H9 (cell line): Measurements from ENCODE around the gene GAL3ST3. TPM values are rescaled to one million over a fixed set of nuclear protein-coding genes. Genes with fewer than 3 reads are reported as not detected.
A peak's percentile ranks its signal among the peaks of the same experiment; 100 is the strongest.

ENCODE experiments used
- DNase-seq: peaks from one replicate; pipeline ENCODE4 v3.0.0-alpha.2; 2017
- H2AFZ ChIP-seq: one replicate; pipeline ENCODE4 v1.6.1; 2013; ENCODE audit warnings: mild to moderate bottlenecking, low read length, control low read depth, moderate library complexity
- H2AK5ac ChIP-seq: 2 replicates; pipeline ENCODE4 v1.6.1; 2013; ENCODE audit warnings: low read length, control low read depth, mixed read lengths; ENCODE audit not compliant: insufficient read length
- H2BK120ac ChIP-seq: one replicate; pipeline ENCODE4 v1.6.1; 2013; ENCODE audit warnings: low read depth, mild to moderate bottlenecking, low read length, control low read depth, inconsistent platforms; ENCODE audit not compliant: poor library complexity, severe bottlenecking
- H2BK12ac ChIP-seq: 2 replicates; pipeline ENCODE4 v1.6.1; 2013; ENCODE audit warnings: low read length, control low read depth, mixed read lengths, low read depth; ENCODE audit not compliant: insufficient read length
- H2BK15ac ChIP-seq: 2 replicates; pipeline ENCODE4 v1.6.1; 2013; ENCODE audit warnings: low read depth, low read length, control low read depth
- H2BK20ac ChIP-seq: one replicate; pipeline ENCODE4 v1.6.1; 2013; ENCODE audit warnings: low read depth, mild to moderate bottlenecking, low read length, control low read depth, inconsistent platforms; ENCODE audit not compliant: poor library complexity, severe bottlenecking
- H2BK5ac ChIP-seq: 2 replicates; pipeline ENCODE4 v1.6.1; 2013; ENCODE audit warnings: low read length, control low read depth, mixed read lengths; ENCODE audit not compliant: insufficient read length
- H3K14ac ChIP-seq: 2 replicates; pipeline ENCODE4 v1.6.1; 2013; ENCODE audit warnings: low read length, control low read depth; ENCODE audit not compliant: insufficient read depth
- H3K18ac ChIP-seq: 2 replicates; pipeline ENCODE4 v1.6.1; 2013; ENCODE audit warnings: low read depth, mild to moderate bottlenecking, mixed read lengths, low read length, control low read depth; ENCODE audit not compliant: insufficient read length
- H3K23ac ChIP-seq: 2 replicates; pipeline ENCODE4 v1.6.1; 2013; ENCODE audit warnings: low read length, control low read depth, mixed read lengths, low read depth; ENCODE audit not compliant: insufficient read length
- H3K23me2 ChIP-seq: 2 replicates; pipeline ENCODE4 v1.6.1; 2013; ENCODE audit warnings: low read depth, mild to moderate bottlenecking, mixed read lengths, low read length, control low read depth; ENCODE audit not compliant: insufficient read length, poor library complexity, severe bottlenecking
- H3K27ac ChIP-seq: 2 replicates; pipeline ENCODE4 v1.5.1; 2013; ENCODE audit warnings: low read length, control low read depth, mixed read lengths, low read depth; ENCODE audit not compliant: insufficient read length
- H3K27me3 ChIP-seq: 2 replicates; pipeline ENCODE4 v1.6.1; 2013; ENCODE audit warnings: low read length, control low read depth, inconsistent platforms; ENCODE audit not compliant: insufficient read depth
- H3K4ac ChIP-seq: 2 replicates; pipeline ENCODE4 v1.6.1; 2013; ENCODE audit warnings: low read depth, mild to moderate bottlenecking, control low read depth, inconsistent platforms, low read length, moderate library complexity
- H3K4me1 ChIP-seq: 2 replicates; pipeline ENCODE4 v1.6.1; 2013; ENCODE audit warnings: low read length, control low read depth, inconsistent platforms; ENCODE audit not compliant: insufficient read depth
- H3K4me2 ChIP-seq: 2 replicates; pipeline ENCODE4 v1.6.1; 2013; ENCODE audit warnings: low read length, control low read depth, mixed read lengths; ENCODE audit not compliant: insufficient read length, insufficient read depth
- H3K56ac ChIP-seq: 2 replicates; pipeline ENCODE4 v1.6.1; 2013; ENCODE audit warnings: low read depth, mild to moderate bottlenecking, mixed read lengths, low read length, control low read depth; ENCODE audit not compliant: insufficient read length
- H3K79me1 ChIP-seq: 2 replicates; pipeline ENCODE4 v1.6.1; 2013; ENCODE audit warnings: low read depth, mild to moderate bottlenecking, moderate library complexity, low read length, control low read depth, inconsistent platforms; ENCODE audit not compliant: insufficient read depth, poor library complexity, severe bottlenecking
- H3K79me2 ChIP-seq: 2 replicates; pipeline ENCODE4 v1.6.1; 2013; ENCODE audit warnings: low read length, control low read depth, inconsistent platforms; ENCODE audit not compliant: insufficient read depth
- H3K9ac ChIP-seq: 2 replicates; pipeline ENCODE4 v1.6.1; 2013; ENCODE audit warnings: low read length, control low read depth, mixed read lengths; ENCODE audit not compliant: insufficient read length; ENCODE audit errors: extremely low read depth
- H3K9me3 ChIP-seq: one replicate; pipeline ENCODE4 v1.6.1; 2013; ENCODE audit warnings: low read depth, low read length, inconsistent platforms; ENCODE audit not compliant: control insufficient read depth
- H3T11ph ChIP-seq: one replicate; pipeline ENCODE4 v1.6.1; 2013; ENCODE audit warnings: mild to moderate bottlenecking, low read length, control low read depth, inconsistent platforms
- H4K20me1 ChIP-seq: one replicate; pipeline ENCODE4 v1.6.1; 2013; ENCODE audit not compliant: control insufficient read depth, insufficient read length, insufficient read depth
- H4K5ac ChIP-seq: 2 replicates; pipeline ENCODE4 v1.6.1; 2013; ENCODE audit warnings: low read depth, mild to moderate bottlenecking, mixed read lengths, low read length, control low read depth; ENCODE audit not compliant: insufficient read length
- H4K8ac ChIP-seq: replicated peaks from 2 replicates; pipeline ENCODE4 v1.6.1; 2013; ENCODE audit warnings: low read length, control low read depth, mixed read lengths, low read depth; ENCODE audit not compliant: insufficient read length
- H4K91ac ChIP-seq: 2 replicates; pipeline ENCODE4 v1.6.1; 2013; ENCODE audit warnings: low read depth, mild to moderate bottlenecking, moderate library complexity, mixed read lengths, low read length, control low read depth; ENCODE audit not compliant: insufficient read length
- H3K27ac Mint-ChIP-seq, 3 experiments: 2 replicates in 2 of 3; 3 replicates in 1 of 3; pipeline ENCODE4 v1.8.0; 2020 to 2021; ENCODE audit warnings: mixed read lengths in 3 of 3, mild to moderate bottlenecking in 1 of 3, moderate library complexity in 1 of 3
- H3K27me3 Mint-ChIP-seq: 2 replicates; pipeline ENCODE4 v1.8.0; 2021; ENCODE audit warnings: low read depth, mild to moderate bottlenecking, moderate library complexity, mixed read lengths
- H3K36me3 Mint-ChIP-seq, 3 experiments: 2 replicates in 2 of 3; 3 replicates in 1 of 3; pipeline ENCODE4 v1.8.0; 2020 to 2021; ENCODE audit warnings: low read depth in 3 of 3, mixed read lengths in 3 of 3; ENCODE audit not compliant: insufficient read depth in 1 of 3
- H3K4me1 Mint-ChIP-seq, 2 experiments: 2 replicates each; pipeline ENCODE4 v1.8.0; 2020; ENCODE audit warnings: mixed read lengths in 2 of 2
- H3K4me3 Mint-ChIP-seq, 2 experiments: 2 replicates in 1 of 2; 3 replicates in 1 of 2; pipeline ENCODE4 v1.8.0; 2020 to 2021; ENCODE audit warnings: mild to moderate bottlenecking in 2 of 2, mixed read lengths in 2 of 2, moderate library complexity in 1 of 2
- H3K9me3 Mint-ChIP-seq, 2 experiments: 2 replicates in 1 of 2; 3 replicates in 1 of 2; pipeline ENCODE4 v1.8.0; 2020; ENCODE audit warnings: mild to moderate bottlenecking in 2 of 2, mixed read lengths in 2 of 2, moderate library complexity in 1 of 2
- CTCF ChIP-seq: fragments of 200-600 bp; sonication (generic); conservative IDR thresholded peaks from 3 replicates; pipeline ENCODE4 v1.8.0; 2021; ENCODE audit warnings: antibody characterized with exemption, mild to moderate bottlenecking
- whole genome bisulfite sequencing: extraction: QIAGEN DNeasy Blood & Tissue Kit; methylation state at CpG from one replicate; pipeline ENCODE4 v1.1.7; 2013; ENCODE audit warnings: missing lambda C conversion rate, low lambda C conversion rate, mixed read lengths; ENCODE audit not compliant: insufficient read length; ENCODE audit errors: extremely low coverage; 5-methylcytosine and 5-hydroxymethylcytosine counted together
- total RNA-seq: library from RNA; stranded (reverse); gene quantifications from 2 replicates; pipeline ENCODE4 v1.2.1, GENCODE V29; 2021

GAL3ST3 gene
- total RNA-seq, 1 experiment from 2014 or later, result 17.2 TPM

GRCh38 chr11:66069715-66070603 lies 21.0 kb upstream of the GAL3ST3 start, which contains the start of gene PACS1:
TSS of gene PACS1 (plus strand) at chr11:66070272. CDS start at chr11:66070487, 215 bp downstream.
- Mint-ChIP-seq H3K4me1 (peaks cover 21 to 32% of the 10 kb centered on the region in 2 experiments), H3K27ac (peak within 1 kb of the TSS; percentile 87 to 94 (median 88)), H3K36me3 (peaks cover 32 to 61% (median 50%) of the 10 kb centered on the region in 3 experiments), H3K4me3 (peak within 1 kb of the TSS; percentile 83 to 91), H3K9me3 (no peaks in the 10 kb centered on the region), H3K27me3 (no peaks in the 10 kb centered on the region)
- Histone ChIP-seq H2BK20ac (no peak within 1 kb of the TSS), H3K23ac (no peak within 1 kb of the TSS), H3K27me3 (no peaks in the 10 kb centered on the region), H3K79me1 (no peaks in the 10 kb centered on the region), H2AK5ac (no peak within 1 kb of the TSS), H2BK120ac (no peak within 1 kb of the TSS), H4K20me1 (no peaks in the 10 kb centered on the region), H3K56ac (no peak within 1 kb of the TSS), H3K4ac (no peak within 1 kb of the TSS), H4K8ac (no peak within 1 kb of the TSS), H2AFZ (no peak within 1 kb of the TSS), H3K27ac (peak within 1 kb of the TSS; percentile 25), H3K9ac (no peak within 1 kb of the TSS), H2BK5ac (no peak within 1 kb of the TSS), H3K23me2 (peaks cover 4% of the 10 kb centered on the region), H3K18ac (no peak within 1 kb of the TSS), H4K91ac (no peak within 1 kb of the TSS), H3T11ph (no peak within 1 kb of the TSS), H4K5ac (no peak within 1 kb of the TSS), H3K4me1 (no peaks in the 10 kb centered on the region), H3K79me2 (peaks cover 2% of the 10 kb centered on the region; the same call in 1 of the 2 replicates), H3K14ac (no peak within 1 kb of the TSS), H2BK15ac (no peak within 1 kb of the TSS), H2BK12ac (no peak within 1 kb of the TSS), H3K9me3 (no peaks in the 10 kb centered on the region), H3K4me2 (peak within 1 kb of the TSS; percentile 45)
- TF ChIP-seq CTCF, result peak; percentile 32; the same call in 1 of the 3 replicates
- WGBS, result no CpG with 5 or more reads among the region's 120 CpGs
- peak; percentile 73 for DNase-seq
